D721Med (cell line): ENCODE results near the gene NOTCH1.

Experiments
- DNase-seq: peaks from one replicate; pipeline ENCODE4 v3.0.0; 2011; ENCODE audit warnings: low spot score; ENCODE audit not compliant: insufficient read length
- FAIRE-seq: peaks from 2 replicates; lab custom pipeline; 2011; peaks lifted over from hg19 to GRCh38; lab: Jason Lieb, UNC
- TF ChIP-seq, protein P1 (sequence below): IDR thresholded peaks from 2 replicates; pipeline ENCODE4 v1.5.1; 2012; ENCODE audit warnings: mild to moderate bottlenecking, control low read depth; ENCODE audit not compliant: insufficient read depth; ENCODE audit errors: missing control alignments

Gene NOTCH1

GRCh38 chr9:136495238-136495800 lies 50.5 kb downstream of the NOTCH1 start:
- DNase-seq (no peak), FAIRE-seq (no peak)
- TF ChIP-seq, protein P1, sequence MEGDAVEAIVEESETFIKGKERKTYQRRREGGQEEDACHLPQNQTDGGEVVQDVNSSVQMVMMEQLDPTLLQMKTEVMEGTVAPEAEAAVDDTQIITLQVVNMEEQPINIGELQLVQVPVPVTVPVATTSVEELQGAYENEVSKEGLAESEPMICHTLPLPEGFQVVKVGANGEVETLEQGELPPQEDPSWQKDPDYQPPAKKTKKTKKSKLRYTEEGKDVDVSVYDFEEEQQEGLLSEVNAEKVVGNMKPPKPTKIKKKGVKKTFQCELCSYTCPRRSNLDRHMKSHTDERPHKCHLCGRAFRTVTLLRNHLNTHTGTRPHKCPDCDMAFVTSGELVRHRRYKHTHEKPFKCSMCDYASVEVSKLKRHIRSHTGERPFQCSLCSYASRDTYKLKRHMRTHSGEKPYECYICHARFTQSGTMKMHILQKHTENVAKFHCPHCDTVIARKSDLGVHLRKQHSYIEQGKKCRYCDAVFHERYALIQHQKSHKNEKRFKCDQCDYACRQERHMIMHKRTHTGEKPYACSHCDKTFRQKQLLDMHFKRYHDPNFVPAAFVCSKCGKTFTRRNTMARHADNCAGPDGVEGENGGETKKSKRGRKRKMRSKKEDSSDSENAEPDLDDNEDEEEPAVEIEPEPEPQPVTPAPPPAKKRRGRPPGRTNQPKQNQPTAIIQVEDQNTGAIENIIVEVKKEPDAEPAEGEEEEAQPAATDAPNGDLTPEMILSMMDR = no peak

GRCh38 chr9:136494531-136495215 lies 51.2 kb downstream of the NOTCH1 start:
- DNase-seq (no peak), FAIRE-seq (no peak)
- TF ChIP-seq, protein P1 = no peak

DNA sequence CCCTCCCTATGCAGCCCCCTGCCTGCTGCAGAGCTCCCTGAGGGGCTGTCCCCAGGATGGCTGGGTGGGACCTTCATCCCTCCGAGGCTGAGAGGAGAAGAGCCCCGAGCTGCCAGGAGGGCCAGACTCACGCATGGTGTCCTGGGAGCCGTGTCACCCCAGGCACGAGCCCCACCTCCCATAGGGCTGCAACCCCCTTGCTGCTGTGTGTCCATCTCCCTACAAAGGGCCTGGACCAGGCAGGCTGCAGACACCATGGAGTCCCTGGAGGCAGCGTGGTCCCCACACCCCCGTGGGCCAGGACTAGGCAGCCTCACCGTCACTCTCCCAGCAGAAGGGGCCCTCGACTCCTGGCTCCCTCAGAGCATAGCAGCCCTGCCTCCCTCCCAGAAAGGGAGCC lies 51.8 kb downstream of the NOTCH1 start:
- TF ChIP-seq, protein P1 = no peak
- no peak for FAIRE-seq

GRCh38 chr9:136493567-136493971 lies 52.3 kb downstream of the NOTCH1 start:
- no peak for FAIRE-seq
- no peak for DNase-seq
- TF ChIP-seq, protein P1 = no peak

More for the DNA sequence above, 51.8 kb downstream of the NOTCH1 start:
- DNase-seq = no peak

GRCh38 chr9:136492978-136493522 lies 52.8 kb downstream of the NOTCH1 start:
- TF ChIP-seq, protein P1 = no peak
- DNase-seq = no peak
- FAIRE-seq = no peak

- no peak for FAIRE-seq
Observed at GRCh38 chr9:136489731-136490130, 56.1 kb downstream of the NOTCH1 start.

More at GRCh38 chr9:136489731-136490130, 56.1 kb downstream of the NOTCH1 start:
- TF ChIP-seq, protein P1 = no peak
- DNase-seq = no peak
